H1 (cell line): Measurements from ENCODE around the gene CYP4V2. TPM values are rescaled to one million over a fixed set of nuclear protein-coding genes. Genes with fewer than 3 reads are reported as not detected.

Experiments used
- E2F6 ChIP-seq: IDR thresholded peaks from 2 replicates; pipeline ENCODE4 v1.6.1; 2012; ENCODE audit warnings: inconsistent platforms
- HDAC2 ChIP-seq, 2 experiments: fragments of 300-600 bp in 1 of 2; sonication (generic) in 1 of 2; IDR thresholded peaks; 2 replicates each; pipeline ENCODE4 v1.6.1; 2011 to 2012; ENCODE audit warnings: low read depth in 2 of 2, low read length in 2 of 2, mild to moderate bottlenecking in 2 of 2, moderate library complexity in 2 of 2, borderline replicate concordance in 1 of 2, inconsistent platforms in 1 of 2
- polyA plus RNA-seq, 7 experiments: library from polyadenylated mRNA; depleted of rRNA in 3 of 7; stranded (reverse) in 5 of 7; unstranded in 2 of 7; fragments of >200 nt in 5 of 7; fragments of 200-250 nt in 2 of 7; gene quantifications; 1 replicate in 5 of 7; 2 replicates in 1 of 7; 4 replicates in 1 of 7; pipeline versions ENCODE4 v1.2.1 to v1.2.3, GENCODE V29; 2011 to 2013; ENCODE audit warnings: missing spikeins in 2 of 7, mixed read lengths in 2 of 7
- total RNA-seq: library from RNA; stranded (reverse); fragmentation: NEBNext Ultra II Directional; extraction: Animal tissue kit (Norgen Biotek cat#: 25700); gene quantifications from 2 replicates; pipeline ENCODE4 v1.2.1, GENCODE V29; 2021

The CYP4V2 gene
- total and polyA plus RNA-seq, 2 of the 8 experiments (the other 6 are each of a cell fraction or from before 2014, with no cell fraction given), result 0.65 to 1.0 TPM

DNA sequence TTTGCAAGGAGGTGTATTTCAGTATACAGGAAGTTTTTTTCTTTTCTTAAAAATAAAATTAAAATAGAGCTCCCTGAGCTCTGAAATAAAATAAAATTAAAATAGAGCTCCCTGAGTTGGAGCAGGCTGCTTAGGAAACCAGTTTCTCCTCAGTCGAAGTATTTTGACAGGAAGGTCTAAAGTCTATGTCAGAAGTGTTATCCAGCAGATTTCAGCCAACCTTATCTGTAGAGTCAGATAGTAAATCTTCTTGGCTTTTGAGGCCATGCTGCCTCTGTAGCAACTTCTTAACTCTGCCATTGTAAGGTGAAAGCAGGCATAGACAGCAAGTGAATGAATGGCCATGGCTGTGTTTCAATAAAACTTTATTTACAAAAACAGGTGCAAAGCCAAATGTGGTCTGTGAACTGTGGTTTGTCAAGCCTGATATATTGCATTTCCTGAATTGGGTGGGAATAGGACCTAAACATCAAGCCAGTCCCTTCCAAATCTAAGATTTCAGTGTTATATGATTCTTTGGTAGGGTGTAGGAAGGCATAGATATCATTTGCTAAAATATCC lies 26.4 kb downstream of the CYP4V2 start (continued):
- TF ChIP-seq HDAC2 (IDR thresholded peaks at IDR 0.05; ENCODE audit: borderline replicate concordance in 1 of 2, low read depth in 2 of 2, low read length in 2 of 2) (no peak), E2F6 (no peak)
